Uterus (tissue), 2 donors: ENCODE results near the gene LCMT2.

Source experiments
- CTCF ChIP-seq, 4 experiments: fragments of 200-600 bp in 2 of 4; fragments of 450-650 bp in 2 of 4; sonication (generic) in 2 of 4; IDR thresholded peaks; one replicate each; pipeline ENCODE4 v1.5.1; 2016 to 2019; ENCODE audit warnings: antibody characterized with exemption in 4 of 4, mild to moderate bottlenecking in 2 of 4, moderate library complexity in 1 of 4
- POLR2A ChIP-seq, 2 donors: fragments of 450-650 bp; IDR thresholded peaks; one replicate each; pipeline ENCODE4 v1.6.1; 2016; ENCODE audit warnings: antibody characterized with exemption in 2 of 2, mild to moderate bottlenecking in 1 of 2, moderate library complexity in 1 of 2

- no peak for TF ChIP-seq CTCF (IDR thresholded peaks at IDR 0.05)
- TF ChIP-seq POLR2A (IDR thresholded peaks at IDR 0.05) = no peak
Observed at GRCh38 chr15:43286074-43286473, 44.3 kb downstream of the LCMT2 start.
